SKM-1 (cell line): ENCODE results near the gene CNTD1.

Source experiments
- DNase-seq: peaks from one replicate; lab custom pipeline; 2025; ENCODE audit not compliant: unreplicated experiment; lab: John Stamatoyannopoulos, UW

Gene CNTD1

GRCh38 chr17:42803074-42803883 is 4.6 kb downstream of the CNTD1 start:
- no peak for DNase-seq

DNA sequence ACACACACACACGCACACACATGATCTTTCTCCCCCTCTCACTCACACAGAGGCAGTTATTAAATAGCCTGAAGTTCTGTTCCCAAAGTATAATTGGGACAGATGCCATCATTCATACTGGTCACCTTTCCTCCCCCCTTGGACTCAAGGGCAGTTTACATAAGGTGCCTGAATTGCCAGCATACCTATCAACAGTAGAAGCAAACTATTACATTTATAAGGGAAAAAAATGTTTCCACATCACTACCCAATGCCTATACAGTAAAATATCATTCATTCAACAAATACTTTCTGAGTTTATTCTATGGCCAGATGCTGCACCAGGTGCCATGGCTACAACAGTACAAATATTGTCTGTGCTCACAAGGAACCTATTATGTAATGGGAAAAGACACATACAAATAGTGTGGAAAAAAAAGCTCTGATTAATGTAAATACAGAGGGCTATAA is 6.3 kb downstream of the CNTD1 start:
- DNase-seq = no peak

DNA sequence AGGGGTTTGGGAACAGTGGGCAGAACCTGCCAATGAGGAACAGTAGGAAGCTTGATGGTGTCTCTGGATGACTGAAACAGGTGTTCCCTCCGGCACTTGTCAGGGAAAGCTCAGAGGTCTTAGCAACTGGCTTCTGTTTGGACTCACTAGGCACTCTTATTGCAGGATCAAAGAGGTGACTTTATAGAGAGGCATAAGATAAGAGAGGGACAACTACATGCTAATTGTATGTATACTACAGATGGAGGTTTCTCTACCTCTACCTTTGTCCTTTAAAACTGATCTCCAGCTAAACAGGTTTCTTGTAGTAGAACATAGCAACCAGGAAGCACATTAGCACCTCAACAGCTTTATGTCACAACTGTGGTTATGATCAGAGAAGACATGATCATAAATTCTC is 7.6 kb downstream of the CNTD1 start:
- no peak for DNase-seq

DNA sequence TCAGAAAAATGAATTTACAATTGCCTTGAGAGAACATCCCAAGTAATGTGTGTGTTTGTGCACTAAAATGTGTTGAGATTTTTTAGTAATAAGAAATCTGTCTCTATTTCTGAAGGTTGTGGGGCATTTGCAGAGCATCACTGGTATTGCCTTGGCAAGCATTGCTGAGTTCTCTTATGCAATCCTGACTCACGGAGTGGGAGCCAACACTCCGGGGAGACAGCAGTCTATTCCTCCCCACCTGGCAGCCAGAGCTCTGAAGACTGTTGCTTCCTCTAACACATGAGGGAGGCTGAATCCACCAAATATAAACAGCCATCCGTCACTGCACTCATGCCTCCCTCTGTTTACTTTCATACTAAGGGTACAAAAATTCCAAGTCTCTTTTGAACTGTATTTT is 10.6 kb downstream of the CNTD1 start:
- no peak for DNase-seq

DNA sequence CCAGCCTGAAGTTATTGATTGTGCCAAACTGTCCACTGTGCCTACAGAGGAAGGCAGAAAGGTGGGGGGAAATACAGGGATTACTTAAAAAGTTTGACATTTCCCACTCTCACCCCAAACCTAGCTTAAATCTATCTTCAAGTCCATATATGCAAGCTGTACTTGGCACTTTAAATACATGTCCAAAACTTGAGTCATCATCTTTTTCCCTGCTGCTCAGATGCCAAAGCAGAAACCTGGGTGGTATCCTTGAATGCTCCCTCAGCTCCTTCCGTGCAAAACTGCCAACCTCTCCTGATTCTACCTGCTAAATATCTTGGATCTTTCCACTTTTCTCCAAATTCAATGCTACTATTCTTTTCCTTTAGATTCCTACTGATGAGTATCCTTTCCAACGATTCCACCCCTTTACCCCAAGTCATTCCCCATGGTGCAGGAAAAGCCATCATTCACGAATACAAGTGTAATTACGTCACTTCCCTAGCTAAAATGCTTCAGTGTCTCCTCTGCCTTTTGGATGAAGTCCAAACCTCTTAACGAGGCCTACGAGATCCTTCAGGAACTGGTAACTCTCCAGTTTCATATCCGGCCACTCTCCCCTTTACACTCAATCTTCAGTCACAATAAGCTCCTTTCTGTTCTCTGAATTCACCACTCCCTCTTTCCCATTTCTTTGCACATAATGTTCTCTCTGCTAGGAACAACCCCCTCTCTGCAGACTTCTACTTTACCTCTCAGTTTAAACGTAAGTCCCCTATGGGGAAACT is 16.2 kb downstream of the CNTD1 start:
- no peak for DNase-seq

DNA sequence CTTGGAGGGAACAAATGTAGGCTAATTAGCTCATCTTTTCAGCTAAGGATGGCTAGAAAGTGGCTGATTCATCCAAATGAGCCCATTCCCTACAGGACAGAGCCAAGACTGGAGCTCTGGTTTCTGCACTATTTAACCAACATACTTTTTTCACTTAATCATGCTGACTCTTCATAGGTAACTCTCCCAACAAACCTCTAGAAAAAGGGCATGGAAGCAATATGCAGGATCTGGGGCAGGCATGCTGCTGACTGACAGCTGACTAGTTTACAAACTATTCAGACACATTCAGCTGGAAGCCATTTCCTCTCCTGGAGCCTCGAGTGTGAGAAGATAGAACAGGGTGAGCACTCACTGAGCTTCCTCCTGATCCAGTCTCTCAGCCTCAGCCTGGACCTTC is 19.2 kb downstream of the CNTD1 start:
- no peak for DNase-seq

GRCh38 chr17:42818379-42818778 is 19.7 kb downstream of the CNTD1 start:
- no peak for DNase-seq

DNA sequence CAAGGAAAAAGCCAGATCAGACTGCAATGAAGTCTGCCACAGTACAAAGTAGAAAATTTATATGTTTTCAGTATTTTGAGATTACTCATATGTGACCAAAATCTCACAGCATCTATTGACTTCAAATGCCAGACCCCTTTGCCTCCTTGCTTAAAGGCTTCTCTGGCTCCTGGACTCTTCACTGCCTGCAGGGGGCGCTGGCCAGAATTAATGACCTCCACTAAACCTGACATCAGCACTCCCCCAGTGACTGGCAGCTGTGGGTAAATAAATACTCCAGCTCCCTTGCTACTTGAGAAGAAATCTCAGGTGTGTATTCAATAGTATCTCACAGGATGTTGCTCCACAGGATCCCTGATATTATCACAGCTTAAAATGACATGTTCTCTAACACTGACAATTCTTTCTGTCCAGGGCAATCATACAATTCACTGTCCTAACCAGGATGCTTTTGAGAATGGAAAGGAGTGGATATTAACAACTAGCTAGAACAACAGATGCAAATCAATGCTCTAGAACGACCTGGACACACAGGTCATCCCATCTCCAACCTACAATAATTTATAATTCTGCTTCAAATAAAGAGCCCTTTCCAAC is 21.4 kb downstream of the CNTD1 start:
- DNase-seq = peak; percentile 47

- DNase-seq = no peak
These were observed 22.5 kb downstream of the CNTD1 start for GRCh38 chr17:42821176-42821575.

- no peak for DNase-seq
These were observed 28.8 kb downstream of the CNTD1 start for GRCh38 chr17:42827472-42827871.

- DNase-seq = no peak
These were observed 32.3 kb downstream of the CNTD1 start for GRCh38 chr17:42830971-42831370.

- no peak for DNase-seq
These were observed 33.7 kb downstream of the CNTD1 start for GRCh38 chr17:42832213-42832933.

DNA sequence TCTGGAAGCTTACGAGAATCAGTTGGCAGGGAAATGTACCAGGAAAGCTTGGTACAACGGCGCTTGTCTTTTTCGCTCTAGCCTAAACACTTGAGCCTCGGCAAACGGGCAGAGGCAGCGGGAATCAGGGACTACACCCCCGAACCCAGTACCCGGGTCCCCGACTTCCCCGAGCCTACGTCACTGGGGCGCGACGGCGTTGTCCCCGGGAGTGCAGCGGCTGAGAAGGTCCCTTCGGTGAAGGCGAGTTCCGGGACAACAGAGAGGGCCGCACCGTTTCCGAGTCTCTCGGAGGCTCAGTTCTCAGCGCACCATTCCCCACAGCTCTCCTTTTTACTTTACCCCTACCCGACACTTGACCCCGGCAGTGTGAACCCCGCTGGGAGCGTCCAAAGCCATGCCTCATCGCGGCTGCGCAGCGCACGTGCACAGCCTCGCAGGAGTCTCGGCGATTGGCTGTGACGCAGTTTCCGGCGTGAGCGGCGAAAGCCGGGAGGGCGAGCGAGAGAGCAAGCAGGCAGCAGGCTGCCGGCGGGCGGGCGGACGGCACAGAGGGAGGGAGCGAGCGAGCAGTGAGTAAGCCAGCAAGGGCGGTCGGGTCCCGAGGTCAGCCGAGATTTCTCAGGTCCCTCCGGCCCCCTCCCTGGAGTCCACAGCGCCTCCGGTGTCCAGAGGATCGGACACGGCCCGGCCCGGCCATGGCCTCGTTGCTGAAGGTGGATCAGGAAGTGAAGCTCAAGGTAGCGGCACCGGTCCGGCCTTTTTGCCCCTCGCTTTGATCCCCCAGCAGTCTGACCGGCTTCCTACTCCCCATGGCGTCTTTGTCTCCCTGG is 34.5 kb downstream of the CNTD1 start, which contains the start of gene PSME3:
TSS of gene PSME3 (plus strand) at position 464 of the 833 bp plus-strand sequence. CDS start at position 699, 235 bp downstream.
- peak; percentile 72 for DNase-seq

DNA sequence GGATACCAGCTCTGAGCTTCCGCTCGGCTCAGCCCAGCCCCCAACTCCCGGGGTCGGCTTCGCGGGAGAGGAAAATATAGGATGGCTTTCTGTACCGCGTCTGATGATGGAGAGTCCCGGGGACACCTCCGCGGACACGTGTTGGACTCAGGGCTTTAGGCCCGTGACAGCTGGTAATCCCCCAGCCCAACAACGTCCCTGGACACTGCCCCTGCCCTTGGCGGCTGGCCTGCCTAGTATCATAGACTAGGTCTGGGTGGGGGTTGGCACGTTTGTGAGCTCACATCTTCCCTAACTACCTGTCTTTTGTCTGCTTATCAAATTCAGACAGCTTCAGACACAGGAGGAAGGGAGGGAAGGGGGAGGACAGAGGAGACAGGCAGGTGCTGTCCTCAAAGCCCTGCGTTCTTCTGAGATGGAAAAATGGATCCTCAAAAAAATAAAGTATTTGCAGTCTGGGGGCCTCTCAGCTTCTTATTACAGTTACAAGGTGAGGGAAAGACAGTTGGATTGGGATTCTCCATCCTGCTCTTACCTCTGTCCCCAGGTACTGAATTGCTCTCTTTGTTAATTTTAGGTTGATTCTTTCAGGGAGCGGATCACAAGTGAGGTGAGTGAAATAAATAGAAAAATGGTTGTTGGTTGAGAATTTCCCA is 35.2 kb downstream of the CNTD1 start:
- no peak for DNase-seq

DNA sequence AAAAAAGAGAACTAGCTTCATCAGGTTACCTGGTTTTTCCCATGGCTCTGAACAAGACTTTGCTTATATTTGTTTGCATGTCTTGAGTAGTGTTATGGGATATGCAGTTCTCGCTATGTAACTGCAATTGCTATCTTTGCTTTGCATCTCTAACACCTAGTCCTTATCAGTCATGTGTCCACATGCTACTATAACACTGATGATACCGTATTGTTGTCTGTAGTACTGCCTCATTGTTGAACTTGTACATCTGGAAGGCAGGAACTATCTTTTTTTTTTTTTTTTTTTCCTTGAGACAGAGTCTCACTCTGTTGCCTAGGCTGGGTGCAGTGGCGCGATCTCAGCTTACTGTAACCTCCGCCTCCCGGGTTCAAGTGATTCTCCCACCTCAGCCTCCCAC is 37.1 kb downstream of the CNTD1 start:
- no peak for DNase-seq

- no peak for DNase-seq
These were observed 43.5 kb downstream of the CNTD1 start for GRCh38 chr17:42841975-42842685.

GRCh38 chr17:42843358-42843934 is 44.8 kb downstream of the CNTD1 start:
- DNase-seq = no peak

DNA sequence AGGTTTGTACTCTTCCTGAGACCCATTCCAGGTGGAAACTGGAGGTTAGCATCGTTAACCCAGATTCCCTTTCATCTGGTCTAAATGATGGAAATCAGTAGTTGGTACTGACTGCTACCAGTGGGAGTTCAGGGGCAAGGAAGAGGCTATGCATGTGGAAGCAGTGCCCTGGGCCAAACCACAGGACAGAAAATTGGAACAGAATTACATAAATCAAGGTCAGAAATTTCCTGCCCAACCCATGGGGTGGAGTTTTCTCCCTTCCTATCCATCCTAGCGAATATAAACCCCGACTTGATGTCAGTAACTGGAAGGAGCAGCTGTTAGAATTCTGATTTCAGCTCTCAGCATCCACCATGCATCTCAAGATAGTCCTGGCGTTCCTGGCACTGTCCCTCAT is 45.6 kb downstream of the CNTD1 start, which contains the start of gene AOC2:
TSS of gene AOC2 (plus strand) at position 310 of the 400 bp plus-strand sequence. CDS start at position 357, 47 bp downstream.
- DNase-seq = no peak
